ENCODE data around the gene ZNF169.

Gene ZNF169

GRCh38 chr9:94228616-94229015 lies 30.5 kb upstream of the ZNF169 start:
- no peak for TF ChIP-seq ZC3H10 (CRISPR knock-in tag; IDR thresholded peaks at IDR 0.05)
- no peak for TF ChIP-seq ZNF565 (CRISPR knock-in tag; conservative IDR thresholded peaks at IDR 0.05; ENCODE audit: low read depth)
- TF ChIP-seq SNAI2 (CRISPR knock-in tag; IDR thresholded peaks at IDR 0.05): no peak
- TF ChIP-seq, protein P1, sequence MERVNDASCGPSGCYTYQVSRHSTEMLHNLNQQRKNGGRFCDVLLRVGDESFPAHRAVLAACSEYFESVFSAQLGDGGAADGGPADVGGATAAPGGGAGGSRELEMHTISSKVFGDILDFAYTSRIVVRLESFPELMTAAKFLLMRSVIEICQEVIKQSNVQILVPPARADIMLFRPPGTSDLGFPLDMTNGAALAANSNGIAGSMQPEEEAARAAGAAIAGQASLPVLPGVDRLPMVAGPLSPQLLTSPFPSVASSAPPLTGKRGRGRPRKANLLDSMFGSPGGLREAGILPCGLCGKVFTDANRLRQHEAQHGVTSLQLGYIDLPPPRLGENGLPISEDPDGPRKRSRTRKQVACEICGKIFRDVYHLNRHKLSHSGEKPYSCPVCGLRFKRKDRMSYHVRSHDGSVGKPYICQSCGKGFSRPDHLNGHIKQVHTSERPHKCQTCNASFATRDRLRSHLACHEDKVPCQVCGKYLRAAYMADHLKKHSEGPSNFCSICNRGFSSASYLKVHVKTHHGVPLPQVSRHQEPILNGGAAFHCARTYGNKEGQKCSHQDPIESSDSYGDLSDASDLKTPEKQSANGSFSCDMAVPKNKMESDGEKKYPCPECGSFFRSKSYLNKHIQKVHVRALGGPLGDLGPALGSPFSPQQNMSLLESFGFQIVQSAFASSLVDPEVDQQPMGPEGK (CRISPR knock-in tag; IDR thresholded peaks at IDR 0.05; ENCODE audit: borderline replicate concordance): no peak
- TF ChIP-seq, protein P2, sequence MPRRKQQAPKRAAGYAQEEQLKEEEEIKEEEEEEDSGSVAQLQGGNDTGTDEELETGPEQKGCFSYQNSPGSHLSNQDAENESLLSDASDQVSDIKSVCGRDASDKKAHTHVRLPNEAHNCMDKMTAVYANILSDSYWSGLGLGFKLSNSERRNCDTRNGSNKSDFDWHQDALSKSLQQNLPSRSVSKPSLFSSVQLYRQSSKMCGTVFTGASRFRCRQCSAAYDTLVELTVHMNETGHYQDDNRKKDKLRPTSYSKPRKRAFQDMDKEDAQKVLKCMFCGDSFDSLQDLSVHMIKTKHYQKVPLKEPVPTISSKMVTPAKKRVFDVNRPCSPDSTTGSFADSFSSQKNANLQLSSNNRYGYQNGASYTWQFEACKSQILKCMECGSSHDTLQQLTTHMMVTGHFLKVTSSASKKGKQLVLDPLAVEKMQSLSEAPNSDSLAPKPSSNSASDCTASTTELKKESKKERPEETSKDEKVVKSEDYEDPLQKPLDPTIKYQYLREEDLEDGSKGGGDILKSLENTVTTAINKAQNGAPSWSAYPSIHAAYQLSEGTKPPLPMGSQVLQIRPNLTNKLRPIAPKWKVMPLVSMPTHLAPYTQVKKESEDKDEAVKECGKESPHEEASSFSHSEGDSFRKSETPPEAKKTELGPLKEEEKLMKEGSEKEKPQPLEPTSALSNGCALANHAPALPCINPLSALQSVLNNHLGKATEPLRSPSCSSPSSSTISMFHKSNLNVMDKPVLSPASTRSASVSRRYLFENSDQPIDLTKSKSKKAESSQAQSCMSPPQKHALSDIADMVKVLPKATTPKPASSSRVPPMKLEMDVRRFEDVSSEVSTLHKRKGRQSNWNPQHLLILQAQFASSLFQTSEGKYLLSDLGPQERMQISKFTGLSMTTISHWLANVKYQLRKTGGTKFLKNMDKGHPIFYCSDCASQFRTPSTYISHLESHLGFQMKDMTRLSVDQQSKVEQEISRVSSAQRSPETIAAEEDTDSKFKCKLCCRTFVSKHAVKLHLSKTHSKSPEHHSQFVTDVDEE (CRISPR knock-in tag; IDR thresholded peaks at IDR 0.05): no peak
- no peak for TF ChIP-seq CSRNP3 (CRISPR knock-in tag; IDR thresholded peaks at IDR 0.05)
- no peak for TF ChIP-seq OSR1 (CRISPR knock-in tag; IDR thresholded peaks at IDR 0.05)
- no peak for TF ChIP-seq TCF4 (CRISPR knock-in tag; IDR thresholded peaks at IDR 0.05; ENCODE audit: borderline replicate concordance)
- no peak for TF ChIP-seq ISL1 (CRISPR knock-in tag; IDR thresholded peaks at IDR 0.05)
- no peak for TF ChIP-seq POU6F1 (CRISPR knock-in tag; IDR thresholded peaks at IDR 0.05; ENCODE audit: borderline replicate concordance, low read depth)
- no peak for TF ChIP-seq ZFP3 (CRISPR knock-in tag; IDR thresholded peaks at IDR 0.05)
- TF ChIP-seq RARB (CRISPR knock-in tag; IDR thresholded peaks at IDR 0.05): no peak
- no peak for TF ChIP-seq CSDC2 (CRISPR knock-in tag; IDR thresholded peaks at IDR 0.05)
- TF ChIP-seq PPARA (CRISPR knock-in tag; IDR thresholded peaks at IDR 0.05; ENCODE audit: borderline replicate concordance): no peak
- no peak for TF ChIP-seq CREB5 (CRISPR knock-in tag; IDR thresholded peaks at IDR 0.05; ENCODE audit: low read depth)
- TF ChIP-seq BACH2 (CRISPR knock-in tag; IDR thresholded peaks at IDR 0.05; ENCODE audit: borderline replicate concordance): no peak
- no peak for ATAC-seq

DNA sequence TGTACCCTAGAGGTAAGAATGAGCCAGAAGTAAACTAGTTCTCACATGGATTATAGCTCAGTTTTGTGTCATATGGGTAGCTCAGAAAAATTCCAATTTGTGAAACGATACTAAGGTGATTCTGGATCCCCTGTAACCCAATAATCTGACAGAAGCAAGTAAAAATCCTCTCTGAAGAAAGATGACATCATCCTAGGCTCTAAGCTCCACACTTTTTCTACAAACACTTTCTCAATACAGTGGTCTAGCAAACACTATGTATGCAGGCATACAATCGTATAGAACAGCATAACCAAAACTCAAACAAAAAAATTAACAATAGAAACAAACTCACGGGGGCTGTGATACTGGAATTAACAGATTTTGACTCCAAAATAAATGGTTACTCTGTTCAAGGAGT lies 26.7 kb upstream of the ZNF169 start:
- ATAC-seq: no peak

More for the DNA sequence above, 26.7 kb upstream of the ZNF169 start:
- TF ChIP-seq ZNF70 (CRISPR knock-in tag; IDR thresholded peaks at IDR 0.05) (no peak), BACH2 (CRISPR knock-in tag; IDR thresholded peaks at IDR 0.05; ENCODE audit: borderline replicate concordance) (no peak), CSDC2 (CRISPR knock-in tag; IDR thresholded peaks at IDR 0.05) (no peak), ZNF8 (CRISPR knock-in tag; IDR thresholded peaks at IDR 0.05) (no peak), CREB5 (CRISPR knock-in tag; IDR thresholded peaks at IDR 0.05; ENCODE audit: low read depth) (no peak), TOX (CRISPR knock-in tag; IDR thresholded peaks at IDR 0.05; ENCODE audit: borderline replicate concordance) (no peak), POU6F1 (CRISPR knock-in tag; IDR thresholded peaks at IDR 0.05; ENCODE audit: borderline replicate concordance, low read depth) (no peak), GLIS3 (CRISPR knock-in tag; IDR thresholded peaks at IDR 0.05) (no peak), RARB (CRISPR knock-in tag; IDR thresholded peaks at IDR 0.05) (no peak), ESRRG (CRISPR knock-in tag; IDR thresholded peaks at IDR 0.05) (no peak), SNAI2 (CRISPR knock-in tag; IDR thresholded peaks at IDR 0.05) (no peak), TCF4 (CRISPR knock-in tag; IDR thresholded peaks at IDR 0.05; ENCODE audit: borderline replicate concordance) (no peak)
- TF ChIP-seq, protein P2 (CRISPR knock-in tag; IDR thresholded peaks at IDR 0.05): no peak
- TF ChIP-seq, protein P1 (CRISPR knock-in tag; IDR thresholded peaks at IDR 0.05; ENCODE audit: borderline replicate concordance): no peak
